Pancreas (tissue), 10 donors: ENCODE measurements around the gene NCR1. TPM values are rescaled to one million over a fixed set of nuclear protein-coding genes. Genes with fewer than 3 reads are reported as not detected.
"Not testable (repeated sequence)": the region's sequence is repeated elsewhere in the genome, so short reads cannot be mapped to it uniquely, and the experiment has no call there.

ENCODE experiments used
- ATAC-seq, 4 donors: fragments of 200-7000 bp; cut with Tn5 transposase; one replicate each; pipeline versions ENCODE4 v1.8.0 to v1.9.1; 2020; ENCODE audit warnings: mild to moderate bottlenecking in 4 of 4, moderate library complexity in 4 of 4
- DNase-seq, 6 donors: peaks; one replicate each; pipeline ENCODE4 v3.0.0-alpha.2; 2020
- FAIRE-seq: peaks from 2 replicates; lab custom pipeline; 2012; peaks lifted over from hg19 to GRCh38; lab: Jason Lieb, UNC
- H3K27ac ChIP-seq, 4 donors: fragments of 200-600 bp; sonication (generic); 1 replicate in 3 of 4; 2 replicates in 1 of 4; pipeline versions ENCODE4 v1.5.0 to v1.8.0; 2020
- H3K27me3 ChIP-seq, 4 donors: fragments of 200-600 bp; one replicate each; pipeline ENCODE4 v1.8.0; 2021
- H3K36me3 ChIP-seq, 3 donors: fragments of 200-600 bp; sonication (generic) in 1 of 3; one replicate each; pipeline versions ENCODE4 v1.5.0 to v1.8.0; 2020 to 2021
- H3K4me1 ChIP-seq, 3 donors: fragments of 200-600 bp; one replicate each; pipeline ENCODE4 v1.8.0; 2021
- H3K4me3 ChIP-seq, 4 donors: fragments of 200-600 bp; sonication (generic) in 2 of 4; one replicate each; pipeline versions ENCODE4 v1.5.0 to v1.8.0; 2020 to 2021
- H3K9me3 ChIP-seq, 4 donors: fragments of 200-600 bp; one replicate each; pipeline ENCODE4 v1.8.0; 2021
- WGBS, 2 donors: extraction: QIAGEN DNeasy Blood & Tissue Kit; methylation state at CpG; one replicate each; pipeline ENCODE4 v1.1.7; 2013; 5-methylcytosine and 5-hydroxymethylcytosine counted together
- intact Hi-C, 3 donors: fragments of 100-400 bp; cut with DNase I; formaldehyde crosslinking; loops; one replicate each; pipeline versions ENCODE4 v1.11.1 to v1.14.2; 2022
- polyA plus RNA-seq, 2 donors: library from polyadenylated mRNA; stranded (reverse); fragments of 200-250 nt; gene quantifications; one replicate each; pipeline ENCODE4 v1.2.3, GENCODE V29; 2013
- total RNA-seq, 6 donors: library from RNA; stranded (reverse); fragmentation: NEBNext Ultra II Directional in 4 of 6; extraction: Animal tissue kit (Norgen Biotek cat#: 25700) in 4 of 6; gene quantifications; one replicate each; pipeline versions ENCODE4 v1.2.1 to v1.2.4, GENCODE V29; 2021 to 2023
- TF ChIP-seq, protein P1 (sequence below), 4 donors: fragments of 200-600 bp; sonication (generic) in 3 of 4; IDR thresholded peaks; one replicate each; pipeline versions ENCODE4 v1.5.0 to v1.8.0; 2021; ENCODE audit warnings: antibody characterized with exemption in 4 of 4
- donor health status: healthy with polysubstance abuse.
- donor health status: DM: no; HTN: no; CAD: no; lungs with moderate emphysema.
- donor health status: DM: no; HTN: no; CAD: no.
- donor health status: control.
- donor health status: control.
- donor health status: Bipolar disorder and iron deficiency.
- donor health status: DM: yes; HTN: yes; CAD: no.
- donor health status: DM: no; HTN: no; CAD: no.
- donor health status: DM: no; HTN: no; CAD: no.
- donor health status: DM: yes; HTN: yes; CAD: no.

Gene NCR1
- total and polyA plus RNA-seq, 8 donors = 0.31 TPM; not detected in 7

- Histone ChIP-seq H3K4me1 (no peaks in the 10 kb centered on the region), H3K4me3 (no peak overlapping the region), H3K27ac (no peak overlapping the region), H3K27me3 (no peaks in the 10 kb centered on the region), H3K9me3 (no peaks in the 10 kb centered on the region), H3K36me3 (no peaks in the 10 kb centered on the region)
- FAIRE-seq = no peak
- TF ChIP-seq, protein P1, sequence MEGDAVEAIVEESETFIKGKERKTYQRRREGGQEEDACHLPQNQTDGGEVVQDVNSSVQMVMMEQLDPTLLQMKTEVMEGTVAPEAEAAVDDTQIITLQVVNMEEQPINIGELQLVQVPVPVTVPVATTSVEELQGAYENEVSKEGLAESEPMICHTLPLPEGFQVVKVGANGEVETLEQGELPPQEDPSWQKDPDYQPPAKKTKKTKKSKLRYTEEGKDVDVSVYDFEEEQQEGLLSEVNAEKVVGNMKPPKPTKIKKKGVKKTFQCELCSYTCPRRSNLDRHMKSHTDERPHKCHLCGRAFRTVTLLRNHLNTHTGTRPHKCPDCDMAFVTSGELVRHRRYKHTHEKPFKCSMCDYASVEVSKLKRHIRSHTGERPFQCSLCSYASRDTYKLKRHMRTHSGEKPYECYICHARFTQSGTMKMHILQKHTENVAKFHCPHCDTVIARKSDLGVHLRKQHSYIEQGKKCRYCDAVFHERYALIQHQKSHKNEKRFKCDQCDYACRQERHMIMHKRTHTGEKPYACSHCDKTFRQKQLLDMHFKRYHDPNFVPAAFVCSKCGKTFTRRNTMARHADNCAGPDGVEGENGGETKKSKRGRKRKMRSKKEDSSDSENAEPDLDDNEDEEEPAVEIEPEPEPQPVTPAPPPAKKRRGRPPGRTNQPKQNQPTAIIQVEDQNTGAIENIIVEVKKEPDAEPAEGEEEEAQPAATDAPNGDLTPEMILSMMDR (IDR thresholded peaks at IDR 0.05) = no peak
- intact Hi-C loops = no loop called here
- WGBS, 2 donors = 47 to 64% methylated on average over 11 of the region's 11 CpGs
- DNase-seq = no peak
- ATAC-seq = no peak
Measured at GRCh38 chr19:54916822-54917221, 10.9 kb downstream of the NCR1 start.

- H3K27me3 ChIP-seq = no peaks in the 10 kb centered on the region
- ATAC-seq (no peak), FAIRE-seq (no peak), DNase-seq (no peak)
- TF ChIP-seq, protein P1 (IDR thresholded peaks at IDR 0.05) = no peak
- WGBS, 2 donors = 48 to 60% methylated on average over 9 of the region's 9 CpGs
- H3K4me3 ChIP-seq = no peak overlapping the region
- no peaks in the 10 kb centered on the region for H3K36me3 ChIP-seq
- H3K4me1 ChIP-seq = no peaks in the 10 kb centered on the region
- no peaks in the 10 kb centered on the region for H3K9me3 ChIP-seq
- H3K27ac ChIP-seq = no peak overlapping the region
- intact Hi-C loops = no loop called here
Measured at GRCh38 chr19:54918499-54918898, 12.6 kb downstream of the NCR1 start.

- H3K4me1 ChIP-seq, H3K9me3 ChIP-seq, FAIRE-seq, H3K27me3 ChIP-seq, ATAC-seq, DNase-seq, H3K36me3 ChIP-seq, H3K4me3 ChIP-seq, intact Hi-C loops, H3K27ac ChIP-seq: not testable (repeated sequence)
- 25 to 38% methylated on average over 19 to 23 of the region's 24 CpGs for WGBS, 2 donors
Measured at GRCh38 chr19:54919646-54920563, 14.0 kb downstream of the NCR1 start.

- H3K27ac ChIP-seq = no peak overlapping the region
- TF ChIP-seq, protein P1 (IDR thresholded peaks at IDR 0.05) = no peak
- no peaks in the 10 kb centered on the region for H3K27me3 ChIP-seq
- H3K36me3 ChIP-seq = no peaks in the 10 kb centered on the region
- DNase-seq = no peak
- no peak overlapping the region for H3K4me3 ChIP-seq
- intact Hi-C loops = no loop called here
- no peak for FAIRE-seq
- no peaks in the 10 kb centered on the region for H3K9me3 ChIP-seq
- 46 to 53% methylated on average over 7 of the region's 7 CpGs for WGBS, 2 donors
- ATAC-seq = no peak
- H3K4me1 ChIP-seq = no peaks in the 10 kb centered on the region
Measured at GRCh38 chr19:54921082-54921481, 15.1 kb downstream of the NCR1 start.

- no peak for ATAC-seq
- 46 to 68% methylated on average over 9 of the region's 9 CpGs for WGBS, 2 donors
- FAIRE-seq = no peak
Measured at GRCh38 chr19:54923276-54923675, 17.3 kb downstream of the NCR1 start.

More at GRCh38 chr19:54923276-54923675, 17.3 kb downstream of the NCR1 start:
- TF ChIP-seq, protein P1 (IDR thresholded peaks at IDR 0.05) = no peak
- H3K4me1 ChIP-seq = no peaks in the 10 kb centered on the region
- intact Hi-C loops = no loop called here
- no peak overlapping the region for H3K27ac ChIP-seq
- DNase-seq = no peak
- H3K36me3 ChIP-seq = no peaks in the 10 kb centered on the region
- H3K9me3 ChIP-seq = no peaks in the 10 kb centered on the region
- H3K27me3 ChIP-seq = no peaks in the 10 kb centered on the region
- H3K4me3 ChIP-seq = no peak overlapping the region
